ENCODE measurements around the gene ZNF853. TPM values are rescaled to one million over a fixed set of nuclear protein-coding genes. Genes with fewer than 3 reads are reported as not detected.

ZNF853 gene
- total and polyA plus RNA-seq, 4 donors = 0.04 to 3.0 (median 0.51) TPM

GRCh38 chr7:6647080-6647479 is 31.7 kb downstream of the ZNF853 start (continued):
- no peak for TF ChIP-seq YY1 (IDR thresholded peaks at IDR 0.05)
- TF ChIP-seq ZBTB33 (IDR thresholded peaks at IDR 0.05) = no peak
- no peak for TF ChIP-seq HNF4A (conservative IDR thresholded peaks at IDR 0.05)

- Histone ChIP-seq H3K9me3 (ENCODE audit: control insufficient read depth in 4 of 4, low read length in 3 of 4) (peaks cover 0 to 5% (median 4%) of the 10 kb centered on the region in 4 donors), H3K27me3 (ENCODE audit: control insufficient read depth in 4 of 4, insufficient read depth in 4 of 4, low read length in 3 of 4) (no peaks in the 10 kb centered on the region), H3K9ac (ENCODE audit: low read depth in 1 of 2, low read length in 2 of 2) (no peak overlapping the region), H3K4me3 (ENCODE audit: low read depth in 1 of 3, low read length in 3 of 3) (no peak overlapping the region), H3K4me1 (ENCODE audit: control insufficient read depth in 4 of 4, insufficient read depth in 4 of 4, low read length in 3 of 4) (no peaks in the 10 kb centered on the region), H3K27ac (ENCODE audit: low read depth in 1 of 2, low read length in 2 of 2) (no peak overlapping the region), H3K36me3 (ENCODE audit: control insufficient read depth in 4 of 4, insufficient read depth in 3 of 4, low read depth in 1 of 4, low read length in 3 of 4) (peaks cover 21 to 90% (median 35%) of the 10 kb centered on the region in 4 donors)
- no peak for DNase-seq (ENCODE audit: low spot score)
- 96% methylated on average over 14 of the region's 14 CpGs for WGBS
- TF ChIP-seq REST (IDR thresholded peaks at IDR 0.05) = no peak
- no peak for TF ChIP-seq YY1 (IDR thresholded peaks at IDR 0.05)
- no peak for TF ChIP-seq GABPA (IDR thresholded peaks at IDR 0.05 in 1 of 2, conservative IDR thresholded peaks at IDR 0.05 in 1 of 2)
- no peak for TF ChIP-seq ATF3 (IDR thresholded peaks at IDR 0.05)
- TF ChIP-seq HNF4G (IDR thresholded peaks at IDR 0.05) = no peak
- TF ChIP-seq RXRA (IDR thresholded peaks at IDR 0.05) = no peak
- no peak for TF ChIP-seq RAD21 (IDR thresholded peaks at IDR 0.05)
Measured at GRCh38 chr7:6647541-6647940, 32.1 kb downstream of the ZNF853 start.

GRCh38 chr7:6648066-6648814 is 32.8 kb downstream of the ZNF853 start:
- 97% methylated on average over 17 of the region's 17 CpGs for WGBS
- no peak for DNase-seq (ENCODE audit: low spot score)
- TF ChIP-seq TAF1 (conservative IDR thresholded peaks at IDR 0.05) (no peak), CTCF (IDR thresholded peaks at IDR 0.05; ENCODE audit: low read depth, low read length, missing input control) (no peak), ATF3 (IDR thresholded peaks at IDR 0.05) (no peak), EGR1 (IDR thresholded peaks at IDR 0.05; ENCODE audit: low read depth in 2 of 2) (no peak), RXRA (IDR thresholded peaks at IDR 0.05) (no peak), RAD21 (IDR thresholded peaks at IDR 0.05) (no peak), NR2F2 (IDR thresholded peaks at IDR 0.05) (no peak), SP1 (IDR thresholded peaks at IDR 0.05) (no peak), YY1 (IDR thresholded peaks at IDR 0.05) (no peak), JUND (IDR thresholded peaks at IDR 0.05) (no peak), MAX (IDR thresholded peaks at IDR 0.05) (no peak), FOXA1 (IDR thresholded peaks at IDR 0.05) (no peak), ZBTB33 (IDR thresholded peaks at IDR 0.05) (no peak), HNF4A (conservative IDR thresholded peaks at IDR 0.05) (no peak), FOXA2 (IDR thresholded peaks at IDR 0.05) (no peak)

More at GRCh38 chr7:6648066-6648814, 32.8 kb downstream of the ZNF853 start:
- no peak overlapping the region for H3K9ac ChIP-seq (ENCODE audit: low read depth in 1 of 2, low read length in 2 of 2)
- H3K4me1 ChIP-seq (ENCODE audit: control insufficient read depth in 4 of 4, insufficient read depth in 4 of 4, low read length in 3 of 4) = no peaks in the 10 kb centered on the region
- peaks cover 2 to 12% (median 8%) of the 10 kb centered on the region in 4 donors for H3K9me3 ChIP-seq (ENCODE audit: control insufficient read depth in 4 of 4, low read length in 3 of 4)
- H3K4me3 ChIP-seq (ENCODE audit: low read depth in 1 of 3, low read length in 3 of 3) = no peak overlapping the region
- H3K27me3 ChIP-seq (ENCODE audit: control insufficient read depth in 4 of 4, insufficient read depth in 4 of 4, low read length in 3 of 4) = no peaks in the 10 kb centered on the region
- peaks cover 22 to 87% (median 35%) of the 10 kb centered on the region in 4 donors for H3K36me3 ChIP-seq (ENCODE audit: control insufficient read depth in 4 of 4, insufficient read depth in 3 of 4, low read depth in 1 of 4, low read length in 3 of 4)
- H3K27ac ChIP-seq (ENCODE audit: low read depth in 1 of 2, low read length in 2 of 2) = no peak overlapping the region

Measured in liver (tissue), 9 donors.